A549 treated with DMSO at 1 μM for 4 hours (cell line): ENCODE measurements around the gene CFDP1. TPM values are rescaled to one million over a fixed set of nuclear protein-coding genes. Genes with fewer than 3 reads are reported as not detected.

Experiments used
- total RNA-seq: library from RNA; stranded (reverse); fragments of 200-300 nt; extraction: Qiagen RNA extraction; gene quantifications from 5 replicates; pipeline ENCODE4 v1.2.3, GENCODE V29; 2022; ENCODE audit warnings: low read depth

CFDP1 gene
- 50.8 to 59.6 TPM (median 53.8 TPM) in 5 replicates for total RNA-seq

DNA sequence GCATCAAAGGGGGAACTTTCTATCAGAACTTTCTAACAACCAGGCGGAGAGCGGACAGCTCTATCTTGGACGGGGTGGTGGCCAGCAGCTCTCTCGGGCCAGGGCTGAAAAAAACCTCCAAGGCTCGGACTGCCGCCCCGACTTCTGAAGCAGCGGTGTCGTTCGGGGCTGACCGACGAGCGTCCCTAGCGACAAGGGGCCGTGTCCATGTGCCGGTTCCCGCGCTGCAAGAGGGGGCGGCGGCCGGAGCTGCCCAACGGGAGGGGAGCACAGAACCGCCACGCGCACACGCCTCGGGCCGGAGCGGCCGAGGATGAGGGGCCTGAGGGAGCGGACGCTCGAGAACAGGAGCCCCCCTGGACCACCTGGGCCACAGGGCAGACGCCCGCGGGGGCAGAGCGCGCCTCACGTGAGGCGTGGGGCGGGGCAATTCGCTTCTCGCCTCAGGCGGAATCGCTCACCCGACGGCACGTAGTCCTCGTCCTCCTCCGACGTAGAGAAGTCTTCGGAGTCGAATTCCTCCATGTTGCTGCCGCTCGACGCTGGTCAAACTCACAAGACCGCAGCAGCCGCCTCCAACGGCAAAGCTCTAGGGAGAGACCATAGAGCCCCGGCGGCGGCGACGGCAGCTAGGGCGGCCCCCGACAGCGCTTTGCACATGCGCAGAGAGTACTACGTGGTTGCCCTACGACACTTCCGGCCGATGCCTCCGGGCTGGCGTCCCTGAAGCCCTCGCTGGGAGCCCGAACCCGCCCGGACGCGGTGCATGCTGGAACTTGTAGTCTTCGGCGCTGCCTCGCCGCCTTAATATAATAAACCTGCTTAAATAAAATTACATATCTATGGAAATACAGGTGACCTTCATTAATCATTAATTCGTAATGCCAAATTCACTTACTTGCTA is at the start of gene CFDP1:
TSS of gene CFDP1 (minus strand) at position 676 of the 904 bp plus-strand sequence. CDS start at position 525, 151 bp downstream.

DNA sequence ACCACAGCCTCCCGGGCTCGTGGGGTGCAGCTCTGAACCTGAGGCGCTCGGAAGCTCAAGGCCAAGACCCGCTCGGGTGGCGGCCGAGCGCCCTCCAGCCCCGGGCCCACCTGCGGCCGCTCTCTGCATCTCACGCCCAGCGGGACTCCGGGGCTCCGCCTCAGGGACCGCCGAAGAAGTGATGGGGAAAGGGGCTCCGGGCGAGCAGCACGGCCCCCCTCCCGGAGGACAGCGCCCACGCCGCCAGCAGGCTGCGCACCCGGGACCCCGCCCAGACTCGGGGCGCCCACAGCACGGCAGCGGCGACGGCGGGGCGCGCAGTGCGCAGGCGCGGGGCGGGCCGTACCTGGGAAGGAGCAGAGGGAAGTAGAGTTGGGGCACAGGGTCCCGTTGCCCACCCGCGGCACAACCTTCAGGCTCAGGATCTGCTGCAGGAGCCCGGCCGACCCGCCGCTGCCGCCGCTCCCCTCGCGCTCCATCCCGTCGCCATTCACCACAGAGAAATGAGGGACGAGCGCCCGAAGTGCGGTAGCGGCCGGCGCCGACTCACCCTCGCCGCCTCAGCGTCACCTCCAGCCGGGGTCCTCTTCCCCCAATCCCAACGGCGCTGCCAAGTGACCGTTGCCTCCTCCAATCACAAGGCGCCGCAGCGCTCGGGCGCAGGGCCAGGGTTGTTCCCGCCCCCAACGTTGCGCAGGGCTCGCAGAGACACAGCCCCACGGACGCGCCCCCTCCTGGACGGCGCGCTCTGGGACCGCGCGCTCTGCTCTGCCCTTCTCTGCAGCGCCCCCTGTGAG is 31.0 kb upstream of the CFDP1 start, which contains the start of gene TMEM170A:
TSS of gene TMEM170A (minus strand) at position 568 of the 797 bp plus-strand sequence. CDS start at position 479, 89 bp downstream.

DNA sequence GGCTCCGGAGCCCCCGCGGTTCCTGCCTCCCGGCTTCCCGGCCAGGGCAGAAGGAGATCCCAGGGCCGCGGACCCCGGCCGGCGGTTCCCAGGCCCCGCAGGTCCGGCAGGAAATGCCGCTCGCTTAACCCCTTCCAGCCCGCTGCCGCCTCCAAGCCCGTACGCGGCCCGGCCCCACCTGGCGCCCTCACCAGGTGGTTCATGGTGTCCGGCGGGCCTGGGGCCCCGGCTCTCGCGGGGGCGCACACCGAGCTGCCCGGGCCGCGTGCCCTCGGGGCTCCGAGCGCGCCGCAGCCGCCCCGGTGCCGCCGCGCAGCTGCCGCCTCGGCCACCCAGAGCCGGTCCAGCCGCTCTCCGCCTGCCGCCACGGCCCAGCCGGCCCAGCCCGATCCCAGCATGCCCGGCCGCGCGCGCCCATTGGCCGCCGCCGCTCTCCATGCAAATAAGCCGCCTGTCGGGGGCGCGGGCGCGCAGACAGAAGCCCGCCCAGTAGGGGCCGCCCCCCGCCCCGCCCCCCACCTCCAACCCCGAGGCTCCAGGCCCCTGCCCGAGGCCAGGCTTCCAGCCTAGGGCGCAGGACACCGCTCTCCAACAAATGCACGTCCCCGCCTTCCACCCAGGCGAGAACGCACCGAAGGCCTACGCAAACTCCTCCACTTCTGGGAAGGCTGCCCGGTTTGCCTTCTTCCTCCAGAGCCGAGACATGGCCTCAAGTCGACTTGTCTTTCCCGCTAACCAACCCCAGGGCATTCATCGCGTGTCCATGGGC is 181.8 kb downstream of the CFDP1 start, which contains the start of gene BCAR1:
TSS of gene BCAR1 (minus strand) at position 345 of the 769 bp plus-strand sequence. CDS start at position 203, 142 bp downstream.

Other genes starting within 250 kb of the CFDP1 start
- not detected in 5 replicates for gene CTRB2, start 226.3 kb downstream of the CFDP1 start, total RNA-seq
- gene CTRB1, start 214.5 kb downstream of the CFDP1 start, total RNA-seq, result not detected in 5 replicates
- 67.4 to 94.3 TPM (median 76.5 TPM) in 5 replicates for gene BCAR1, start 181.9 kb downstream of the CFDP1 start, total RNA-seq
- 12.5 to 19.0 TPM (median 16.0 TPM) in 5 replicates for gene TMEM170A, start 31.2 kb upstream of the CFDP1 start, total RNA-seq
- gene CHST6, start 61.9 kb upstream of the CFDP1 start, total RNA-seq, result 0.07 to 0.16 TPM (median 0.12 TPM) in 5 replicates
- gene CHST5, start 102.6 kb upstream of the CFDP1 start, total RNA-seq, result 0.07 to 0.10 TPM (median 0.08 TPM) in 3 of 5 replicates, not detected in the others
- 8.5 to 9.8 TPM (median 9.6 TPM) in 5 replicates for gene TMEM231, start 122.7 kb upstream of the CFDP1 start, total RNA-seq
- 77.2 to 101 TPM (median 90.6 TPM) in 5 replicates for gene GABARAPL2, start 132.9 kb upstream of the CFDP1 start, total RNA-seq
- 34.0 to 46.1 TPM (median 43.2 TPM) in 5 replicates for gene ADAT1, start 189.8 kb upstream of the CFDP1 start, total RNA-seq
- 173 to 184 TPM (median 178 TPM) in 5 replicates for gene KARS1, start 214.2 kb upstream of the CFDP1 start, total RNA-seq
- 39.3 to 47.8 TPM (median 45.2 TPM) in 5 replicates for gene TERF2IP, start 214.3 kb upstream of the CFDP1 start, total RNA-seq
- gene CPHXL2, start 243.5 kb upstream of the CFDP1 start, total RNA-seq, result not detected in 5 replicates